Brain pericyte (primary cell): ENCODE results near the gene ZNF597.

Source experiments
- DNase-seq: peaks from one replicate; pipeline ENCODE4 v3.0.0-alpha.2; 2012; ENCODE audit warnings: low read depth, low spot score

ZNF597 gene, protein sequence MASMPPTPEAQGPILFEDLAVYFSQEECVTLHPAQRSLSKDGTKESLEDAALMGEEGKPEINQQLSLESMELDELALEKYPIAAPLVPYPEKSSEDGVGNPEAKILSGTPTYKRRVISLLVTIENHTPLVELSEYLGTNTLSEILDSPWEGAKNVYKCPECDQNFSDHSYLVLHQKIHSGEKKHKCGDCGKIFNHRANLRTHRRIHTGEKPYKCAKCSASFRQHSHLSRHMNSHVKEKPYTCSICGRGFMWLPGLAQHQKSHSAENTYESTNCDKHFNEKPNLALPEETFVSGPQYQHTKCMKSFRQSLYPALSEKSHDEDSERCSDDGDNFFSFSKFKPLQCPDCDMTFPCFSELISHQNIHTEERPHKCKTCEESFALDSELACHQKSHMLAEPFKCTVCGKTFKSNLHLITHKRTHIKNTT

DNA sequence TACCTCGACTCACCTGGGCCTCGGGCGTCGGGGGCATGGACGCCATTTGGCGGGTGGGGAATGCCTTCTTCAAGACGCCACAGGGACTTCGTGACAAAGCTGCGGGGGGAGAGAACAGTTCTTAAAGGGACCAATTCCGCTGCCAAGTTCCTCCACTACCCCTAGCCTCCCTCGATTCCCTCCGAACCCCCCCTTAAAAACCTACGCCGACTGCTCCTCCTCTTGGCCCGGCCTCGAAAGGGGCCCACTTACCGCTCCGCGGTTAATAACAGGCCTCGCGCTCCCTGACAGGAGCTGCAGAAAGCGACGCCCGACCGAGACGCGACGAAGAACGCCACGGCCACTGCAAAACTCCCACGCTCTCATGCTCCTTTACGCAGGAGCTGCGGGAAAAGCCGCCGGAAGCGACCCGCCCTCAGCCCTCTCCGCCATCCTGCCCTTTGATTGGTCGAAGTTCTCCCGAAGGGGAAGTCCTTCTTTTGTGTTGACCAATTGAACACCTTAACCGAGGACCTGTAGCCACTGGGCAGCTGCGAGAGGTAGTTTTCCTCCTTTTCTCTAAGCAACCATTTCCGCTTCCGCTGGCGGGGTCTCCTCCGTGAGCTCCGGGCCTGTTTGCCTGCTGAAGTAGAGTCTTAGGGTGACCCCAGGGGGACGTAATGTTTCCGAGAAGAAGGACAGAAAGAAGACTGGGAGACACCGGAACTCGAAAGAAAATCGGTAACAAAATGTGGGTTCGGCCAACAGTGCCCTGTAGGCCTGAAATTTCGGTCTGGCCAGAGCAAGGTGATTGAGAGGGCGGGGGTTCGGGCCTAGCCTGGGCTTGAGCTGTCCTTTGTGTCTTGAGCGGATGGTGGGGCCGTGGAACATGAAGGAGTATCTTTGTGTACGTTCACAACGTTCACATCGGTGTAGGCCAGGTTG, at the start of gene ZNF597, which contains the start of gene NAA60:
ZNF597 (minus strand) TSS at position 397 of the 924 bp plus-strand sequence; CDS start at position 46, 351 bp downstream.
NAA60 (plus strand) TSS at position 573 of the 924 bp plus-strand sequence. CDS start 32,548 bp downstream, outside the sequence.
- peak; percentile 66 for DNase-seq

DNA sequence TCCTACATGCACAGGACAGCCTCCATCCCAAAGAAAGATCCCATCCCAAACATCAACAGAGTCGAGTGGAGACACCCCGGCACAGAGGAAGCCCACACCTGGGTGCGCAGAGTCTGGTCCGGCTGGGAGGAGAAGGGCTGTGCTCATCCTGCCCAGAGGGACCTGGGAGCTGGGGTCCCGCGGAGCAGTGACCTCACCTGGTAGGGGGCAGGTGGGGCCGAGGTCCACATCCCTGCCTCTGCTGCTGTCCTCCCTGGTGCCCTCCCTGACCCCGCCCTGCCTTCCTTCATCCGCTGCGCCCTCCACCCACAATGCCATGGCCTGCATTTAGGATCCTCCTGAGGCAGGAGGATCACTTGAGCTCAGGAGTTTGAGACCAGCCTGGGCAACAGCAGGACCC, 49.1 kb upstream of the ZNF597 start:
- DNase-seq: no peak

DNA sequence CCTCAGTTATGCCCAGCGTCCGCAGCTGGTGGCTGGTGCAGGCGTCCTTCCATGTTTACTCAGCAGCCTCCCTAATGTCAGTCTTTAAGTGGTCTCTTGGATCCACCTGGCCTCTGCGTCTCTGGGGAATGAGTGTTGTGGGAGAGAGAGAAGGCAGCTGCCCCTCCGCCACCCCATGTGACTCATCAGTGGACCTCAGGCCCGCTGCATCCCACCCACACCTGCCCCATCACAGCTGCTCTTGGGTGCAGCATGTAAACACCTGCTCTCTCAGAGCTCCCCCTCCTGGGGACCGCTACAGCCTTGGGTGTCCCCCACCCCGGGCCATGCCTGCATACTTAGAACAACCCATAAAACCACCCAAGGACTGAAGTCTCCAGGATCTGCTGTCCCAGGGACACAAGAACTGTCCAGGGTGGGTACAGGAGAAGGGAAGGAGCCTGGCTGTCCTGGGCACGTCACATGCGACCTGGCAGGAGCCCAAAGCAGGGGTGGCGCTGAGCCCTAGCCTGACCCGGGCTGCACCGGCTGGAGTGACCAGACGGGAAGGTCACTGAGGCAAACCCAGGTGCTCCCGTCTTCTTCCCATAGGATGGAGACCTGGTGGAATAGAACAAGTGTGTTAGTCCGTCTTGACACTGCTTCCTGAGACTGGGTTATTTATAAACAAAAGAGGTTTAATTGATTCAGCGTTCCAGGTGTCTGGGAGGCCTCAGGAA, 47.8 kb upstream of the ZNF597 start:
- no peak for DNase-seq

DNA sequence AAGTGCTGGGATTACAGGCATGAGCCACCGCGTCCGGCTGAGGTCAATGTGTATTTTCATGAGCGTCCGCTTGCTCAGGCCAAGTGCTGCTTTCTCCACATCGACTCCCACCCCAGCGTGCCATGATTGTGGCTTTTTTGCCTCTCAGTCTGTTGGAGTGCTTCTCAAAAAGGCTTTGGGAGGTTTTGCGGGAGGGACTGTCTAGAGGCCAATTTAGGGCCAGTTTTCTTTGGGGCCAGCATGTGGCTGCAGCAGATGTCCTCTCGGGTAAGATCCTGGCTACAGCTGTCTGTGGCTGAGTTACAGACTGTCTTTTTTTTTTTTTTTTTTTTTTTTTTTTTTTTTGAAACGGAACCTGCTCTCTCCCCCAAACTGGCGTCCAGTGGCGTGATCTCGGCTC, 45.5 kb upstream of the ZNF597 start:
- DNase-seq: no peak

DNA sequence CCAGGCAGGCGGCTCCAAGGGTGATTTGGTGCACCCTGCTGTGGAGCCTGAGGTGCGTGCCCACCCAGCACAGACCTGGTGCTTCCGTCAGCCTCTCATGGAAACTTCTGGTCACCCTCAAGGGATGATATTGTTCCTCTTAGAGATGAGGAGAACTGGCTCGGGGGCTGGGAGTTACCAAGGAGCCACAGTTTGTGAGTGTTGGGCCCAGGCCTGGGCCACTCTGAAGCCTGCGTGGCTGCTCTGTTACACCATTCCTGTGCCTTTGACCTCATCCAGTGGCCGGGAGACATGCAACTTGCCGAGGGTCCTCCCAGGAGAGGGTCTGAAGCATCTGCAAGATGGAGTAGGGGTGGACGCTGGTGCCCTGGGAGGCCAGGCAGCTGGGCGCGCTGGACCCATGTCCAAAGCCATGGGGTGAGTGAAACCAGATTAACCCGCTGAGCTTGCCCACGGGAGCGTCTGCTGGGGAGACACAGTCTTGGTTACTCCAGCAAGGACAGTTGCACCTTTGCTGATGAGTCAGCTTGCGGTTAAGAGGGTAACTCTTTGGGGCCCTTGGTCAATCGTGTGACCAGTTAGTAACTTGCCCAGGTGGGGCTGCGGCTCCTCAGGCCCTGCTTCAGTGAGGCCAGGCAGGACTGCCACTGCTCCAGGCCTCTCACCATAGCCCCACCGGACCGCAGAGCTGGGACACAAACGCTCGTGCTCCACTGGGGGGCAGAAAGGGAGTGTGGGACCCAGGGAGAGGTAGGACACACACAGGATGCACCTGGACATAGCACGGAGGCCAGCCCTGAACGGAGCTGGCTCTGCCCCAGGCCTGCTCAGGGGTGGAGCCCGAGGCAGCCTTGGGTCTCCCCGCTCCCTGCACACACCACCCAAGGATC, 44.5 kb upstream of the ZNF597 start:
- DNase-seq: no peak

DNA sequence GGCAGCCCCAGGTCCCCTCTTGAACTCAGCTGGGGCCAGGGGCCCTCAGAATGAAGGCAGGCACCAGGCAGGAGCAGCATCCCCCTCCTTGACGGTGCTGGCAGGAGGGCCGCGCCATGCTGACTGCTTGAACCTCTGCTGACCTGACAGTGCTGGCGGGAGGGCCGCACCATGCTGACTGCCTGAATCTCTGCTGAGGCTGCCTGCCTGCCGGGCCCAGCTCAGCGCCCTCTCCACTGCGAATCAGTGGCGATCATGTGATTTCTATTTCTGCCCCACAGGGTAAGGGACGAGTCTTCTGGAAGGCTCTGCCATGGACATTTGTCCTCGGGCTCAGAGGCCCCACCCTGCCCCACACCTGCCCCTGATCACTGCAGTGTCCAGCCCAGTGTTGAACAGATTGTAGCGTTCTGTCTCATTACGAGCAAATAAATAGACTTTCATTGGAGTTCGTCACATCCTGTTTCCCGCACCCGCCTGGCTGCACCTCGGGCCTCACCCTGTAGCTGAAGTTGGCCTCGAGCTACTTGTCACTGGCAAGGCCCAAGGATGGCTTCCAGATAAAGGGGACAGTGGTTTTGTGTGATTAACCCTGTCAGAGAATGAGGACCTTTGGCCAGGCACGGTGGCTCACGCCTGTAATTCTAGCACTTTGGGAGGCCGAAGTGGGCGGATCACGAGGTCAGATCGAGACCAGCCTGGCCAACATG, 43.4 kb upstream of the ZNF597 start:
- no peak for DNase-seq

DNA sequence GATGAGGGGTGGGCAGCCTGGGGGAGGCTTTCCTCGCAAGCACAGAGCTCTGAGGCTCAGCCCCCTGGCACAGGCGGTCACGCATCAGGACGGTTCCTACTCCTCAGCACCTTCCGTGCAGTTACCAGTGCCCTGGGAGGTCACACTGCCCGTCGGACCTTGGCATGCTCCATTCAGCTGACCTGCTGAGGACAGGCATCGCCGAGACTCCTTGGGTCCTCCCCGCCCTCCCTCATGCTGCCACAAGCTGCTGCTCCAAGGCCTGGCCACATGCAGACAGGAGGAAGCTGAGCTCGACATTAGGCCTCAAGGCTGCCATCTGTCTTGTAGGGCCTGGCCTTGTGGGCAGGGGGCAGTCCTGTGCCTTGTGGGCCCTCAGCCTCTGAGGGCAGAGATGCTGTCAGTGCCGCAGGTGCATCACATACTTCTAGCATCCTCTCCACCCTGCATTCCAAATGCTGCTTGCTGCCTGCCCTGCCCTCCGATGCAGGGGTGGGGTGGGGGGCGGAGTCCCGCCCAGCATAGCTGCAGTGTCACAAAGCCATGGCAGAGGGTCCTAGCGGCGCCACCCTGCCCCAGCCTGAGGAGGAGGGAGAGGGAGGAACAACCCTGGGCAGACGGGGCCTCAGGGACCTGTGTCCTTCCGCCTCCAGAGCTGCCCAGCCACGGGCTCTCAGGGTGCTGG, 42.7 kb upstream of the ZNF597 start:
- no peak for DNase-seq

DNA sequence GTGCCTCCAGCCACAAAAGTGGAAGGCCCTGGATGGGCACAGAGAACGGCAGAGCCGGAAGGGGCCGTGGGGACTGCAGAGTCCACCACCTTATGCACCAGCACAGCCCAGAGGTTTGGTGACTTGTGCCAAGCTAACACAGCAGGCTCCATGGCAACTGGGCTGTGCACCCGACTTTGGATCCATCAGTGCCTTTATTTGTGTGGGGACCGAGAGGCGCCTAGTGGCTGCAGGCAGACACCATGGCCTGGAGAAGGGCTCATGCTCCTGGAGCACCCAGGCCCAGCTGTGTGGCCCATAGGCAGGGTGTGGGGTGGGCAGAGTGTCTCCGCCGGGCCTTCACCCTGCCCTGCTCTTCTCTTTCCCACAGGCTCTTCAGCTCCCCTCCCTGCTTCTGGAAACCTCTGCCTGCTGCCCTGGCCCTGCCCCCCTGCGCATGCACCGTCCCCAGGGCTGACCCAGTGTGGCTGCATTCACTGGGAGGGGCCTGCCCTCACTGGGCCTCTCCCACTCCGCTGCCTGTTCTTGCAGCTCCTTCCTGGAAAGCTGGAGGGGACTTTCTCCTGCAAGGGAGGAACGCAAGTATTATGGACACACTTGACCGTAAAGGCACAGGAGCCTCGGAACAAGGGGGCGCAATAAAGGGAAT, 41.9 kb upstream of the ZNF597 start:
- no peak for DNase-seq

DNA sequence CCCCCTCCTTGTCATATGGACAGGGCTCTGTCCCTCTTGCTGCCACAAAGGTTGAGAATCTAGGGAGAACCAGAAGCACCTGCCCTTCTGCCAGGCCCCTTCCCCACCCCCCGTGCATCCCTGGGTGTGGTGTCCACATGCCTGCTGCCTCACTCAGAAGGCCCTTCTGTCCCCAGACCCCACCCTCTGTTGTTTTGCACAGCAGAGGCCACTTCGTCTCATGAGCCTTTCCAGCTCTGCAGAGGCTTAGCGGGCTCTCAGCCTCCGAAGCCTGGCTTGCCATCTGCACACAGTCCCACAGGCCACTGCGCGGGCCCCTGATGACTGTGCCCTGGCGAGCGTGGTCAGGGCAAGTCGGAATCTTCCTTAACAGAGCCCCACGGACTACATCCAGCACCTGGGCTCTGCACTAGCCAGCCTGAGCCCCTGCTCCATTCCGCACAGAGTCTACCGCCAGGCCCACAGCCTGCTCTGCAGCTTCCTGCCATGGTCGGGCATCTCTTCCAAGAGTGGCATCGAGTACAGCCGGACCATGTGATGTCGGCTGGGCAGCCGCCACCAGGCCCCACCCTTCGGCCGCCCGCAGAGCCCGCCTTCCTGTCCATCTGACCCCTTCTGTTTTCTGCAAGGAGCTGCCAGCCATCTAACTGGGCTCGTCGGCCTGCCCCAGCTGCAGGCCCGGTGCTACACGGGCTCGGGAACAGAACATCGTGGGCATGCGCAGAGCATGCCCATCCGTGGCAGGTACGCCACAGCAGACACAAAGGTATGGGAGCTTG, 41.2 kb upstream of the ZNF597 start:
- no peak for DNase-seq

DNA sequence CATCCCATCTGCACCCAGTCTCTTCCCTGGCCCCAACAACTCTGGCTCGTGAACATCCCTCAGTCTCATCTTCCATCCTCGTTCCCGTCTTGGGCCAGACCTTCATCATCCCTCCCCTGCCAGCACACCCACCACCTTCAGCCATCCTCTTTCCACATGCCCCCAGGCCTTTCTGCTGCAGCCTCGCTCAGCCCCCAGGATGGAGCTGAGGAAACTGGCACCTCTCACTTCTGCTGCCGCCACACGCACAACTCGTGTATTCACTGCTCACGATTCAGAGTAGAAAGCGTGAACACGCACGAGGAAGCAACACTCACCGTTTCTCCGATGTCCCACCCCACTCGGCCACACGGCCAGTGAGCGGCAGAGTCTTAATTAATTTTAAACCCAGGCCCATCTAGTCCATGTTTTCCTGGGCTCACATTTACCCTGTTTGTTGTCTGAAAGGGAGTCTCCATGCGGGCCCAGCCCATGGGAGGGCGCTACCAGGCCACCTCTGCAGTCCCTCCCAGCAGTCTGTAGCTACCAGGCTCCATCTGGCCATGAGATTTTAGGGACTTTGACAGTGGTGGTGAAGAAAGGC, 39.4 kb upstream of the ZNF597 start:
- no peak for DNase-seq

DNA sequence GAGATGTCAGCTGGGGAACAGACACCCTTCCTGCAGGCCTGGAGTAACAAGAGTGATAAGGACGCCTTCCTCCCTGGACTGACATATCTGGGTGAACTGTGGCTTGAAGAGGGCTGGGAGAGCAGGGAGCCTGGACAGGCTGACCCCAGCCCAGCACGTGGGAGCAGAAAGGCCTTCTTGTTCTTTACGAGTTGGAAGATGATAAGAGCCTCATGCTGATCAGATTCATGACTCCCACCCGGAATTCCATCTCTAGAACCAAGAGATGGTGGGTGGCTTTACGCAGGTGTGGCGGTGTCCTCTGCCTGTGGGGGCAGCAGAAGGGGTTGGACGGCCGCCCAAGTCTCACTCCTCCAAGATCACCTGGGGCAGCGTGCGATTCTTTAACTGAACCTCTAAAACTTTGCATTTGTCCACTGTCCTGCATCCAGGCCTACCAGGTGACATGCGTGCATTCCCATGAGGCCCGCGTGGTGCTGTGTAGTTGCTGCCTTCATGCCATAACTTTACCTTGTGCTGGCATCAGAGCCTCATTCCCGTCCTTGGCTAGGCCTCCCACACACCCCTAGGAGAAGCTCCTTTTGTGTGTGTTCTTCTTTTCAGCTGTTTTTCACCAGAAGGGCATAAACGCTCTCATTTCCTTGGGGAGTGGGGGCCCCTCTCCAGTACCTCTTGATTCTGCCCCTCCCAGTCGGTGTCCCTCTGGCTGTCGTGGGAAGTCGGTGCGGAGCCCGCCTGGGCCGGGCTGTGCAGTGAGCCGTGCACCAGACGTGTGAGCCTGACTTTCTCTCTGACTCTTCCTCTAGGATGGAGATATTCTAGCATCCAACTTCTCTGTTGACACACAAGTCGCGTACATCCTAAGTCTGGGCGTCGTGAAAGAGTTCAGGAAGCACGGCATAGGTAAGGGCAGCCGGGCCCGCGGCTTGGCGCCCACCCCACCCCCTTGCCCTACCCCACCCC, 38.7 kb upstream of the ZNF597 start:
- no peak for DNase-seq

DNA sequence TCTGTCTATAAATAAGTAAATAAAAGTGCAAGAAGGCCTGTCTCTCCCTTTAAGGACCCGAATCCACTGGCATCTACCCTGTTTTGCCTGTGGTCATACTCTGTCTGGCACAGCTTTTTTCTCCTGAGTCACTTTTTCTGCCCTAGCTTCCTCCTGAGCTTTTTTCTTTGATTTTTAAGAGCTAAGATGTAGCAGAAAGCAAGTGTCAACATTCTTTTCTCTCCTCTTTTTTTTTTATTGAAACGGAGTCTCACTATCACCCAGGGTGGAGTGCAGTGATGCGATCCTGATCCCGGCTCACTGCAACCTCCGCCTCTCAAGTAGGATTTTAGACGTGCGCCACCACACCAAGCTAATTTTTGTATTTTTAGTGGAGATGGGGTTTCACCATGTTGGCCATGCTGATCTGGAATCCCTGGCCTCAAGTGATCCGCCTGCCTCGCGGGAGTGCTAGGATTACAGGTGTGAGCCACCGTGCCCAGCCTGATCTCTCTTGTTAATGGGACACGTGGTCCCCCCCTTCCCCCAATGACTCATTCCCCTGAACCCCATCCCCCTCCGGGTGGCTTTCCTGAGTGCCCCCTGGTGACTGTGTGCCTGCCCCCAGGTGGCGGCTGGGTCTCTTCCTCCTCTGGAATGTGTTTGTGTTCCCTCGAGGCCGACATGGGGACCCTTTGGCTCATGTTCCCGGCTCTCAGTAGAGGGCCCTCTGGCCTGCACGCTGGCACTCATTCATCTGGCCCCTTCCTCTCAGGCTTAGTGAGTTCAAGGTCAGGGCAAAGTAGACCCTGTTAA, 37.8 kb upstream of the ZNF597 start:
- DNase-seq: no peak

DNA sequence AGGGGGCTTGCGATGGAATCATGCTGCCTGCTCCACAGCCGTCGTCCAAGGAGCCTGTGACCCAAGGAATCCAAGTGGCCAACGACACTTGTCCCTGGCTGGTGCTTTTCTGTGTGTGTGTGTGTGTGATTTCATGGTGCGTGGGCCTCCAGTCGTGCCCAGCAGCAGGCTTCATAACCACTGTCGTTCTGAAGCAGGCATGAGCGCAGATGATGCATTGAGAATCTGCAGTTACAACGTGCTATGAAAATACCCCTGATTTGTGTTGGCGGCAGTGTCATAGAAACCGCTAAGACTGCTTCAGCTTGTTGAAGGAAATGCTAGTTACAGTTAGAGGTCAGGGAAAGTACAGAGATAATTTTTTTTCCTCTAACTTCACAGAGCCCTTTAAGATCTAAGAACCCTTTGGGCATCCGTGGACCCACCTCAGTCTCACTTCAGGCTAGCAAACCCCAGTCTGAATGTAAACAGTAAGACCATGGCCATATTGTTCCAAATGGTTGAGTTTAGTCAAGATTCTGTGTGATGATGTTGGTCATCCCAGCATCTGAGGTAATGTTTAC, 36.4 kb upstream of the ZNF597 start:
- DNase-seq: no peak

DNA sequence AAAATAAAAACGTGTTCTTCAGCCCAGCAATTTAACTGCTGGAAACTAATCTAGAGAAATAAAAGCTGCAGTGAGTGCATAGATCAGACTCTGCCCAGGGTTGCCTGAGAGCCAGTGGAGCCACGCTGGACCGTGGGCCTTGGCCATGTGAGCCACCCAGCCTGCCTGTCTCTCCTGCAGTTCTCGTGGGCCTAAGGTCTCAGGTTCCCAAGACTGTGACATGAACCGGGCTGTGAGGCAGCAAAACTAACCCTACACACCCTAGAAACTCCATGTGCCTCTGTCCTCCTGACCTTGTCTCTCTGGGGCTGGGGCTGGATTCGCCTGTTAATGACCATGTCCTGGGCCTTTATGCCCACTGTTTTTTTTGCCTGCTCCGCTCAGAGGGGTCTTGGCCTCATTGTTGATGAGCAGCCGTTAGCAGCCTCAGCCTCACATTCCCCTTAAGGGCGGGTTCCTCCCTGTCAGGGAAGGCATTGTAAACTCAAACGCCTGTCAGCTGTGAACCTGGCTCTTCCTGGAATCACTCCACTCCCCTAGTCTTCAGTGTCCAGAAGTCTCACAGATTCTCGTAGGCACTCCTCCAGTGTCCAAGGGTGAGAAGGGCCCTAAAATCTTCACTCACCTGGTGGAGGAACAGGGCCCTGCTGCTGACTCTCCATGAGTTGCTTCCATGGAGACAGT, 35.1 kb upstream of the ZNF597 start:
- no peak for DNase-seq

DNA sequence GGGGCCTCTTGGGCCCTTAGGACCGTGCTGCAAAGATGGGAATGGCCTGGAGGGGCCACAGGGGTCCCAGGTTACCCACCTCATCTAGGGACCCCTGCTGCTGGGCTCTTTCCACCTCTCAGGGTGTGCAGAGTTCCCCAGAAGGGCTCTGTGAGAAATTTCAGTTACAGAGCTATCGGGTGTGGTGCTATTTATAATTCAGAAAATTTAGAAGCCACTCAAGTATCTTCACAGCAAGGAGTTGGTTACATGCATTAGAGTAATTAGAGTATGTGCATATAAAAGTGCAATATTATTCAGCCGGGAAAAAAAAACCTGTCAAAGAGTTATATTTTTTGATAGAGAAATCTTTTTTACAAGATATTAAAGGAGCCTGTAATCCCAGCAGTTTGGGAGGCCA, 33.1 kb upstream of the ZNF597 start:
- DNase-seq: no peak
